GM12801 (cell line): Measurements from ENCODE around the gene OAS2.
A peak's percentile ranks its signal among the peaks of the same experiment; 100 is the strongest.

Experiments
- TF ChIP-seq, protein P1 (sequence below): IDR thresholded peaks from one replicate; pipeline ENCODE4 v1.5.1; 2011; ENCODE audit warnings: control low read depth; ENCODE audit not compliant: insufficient read length; ENCODE audit errors: extremely low read depth

The OAS2 gene

DNA sequence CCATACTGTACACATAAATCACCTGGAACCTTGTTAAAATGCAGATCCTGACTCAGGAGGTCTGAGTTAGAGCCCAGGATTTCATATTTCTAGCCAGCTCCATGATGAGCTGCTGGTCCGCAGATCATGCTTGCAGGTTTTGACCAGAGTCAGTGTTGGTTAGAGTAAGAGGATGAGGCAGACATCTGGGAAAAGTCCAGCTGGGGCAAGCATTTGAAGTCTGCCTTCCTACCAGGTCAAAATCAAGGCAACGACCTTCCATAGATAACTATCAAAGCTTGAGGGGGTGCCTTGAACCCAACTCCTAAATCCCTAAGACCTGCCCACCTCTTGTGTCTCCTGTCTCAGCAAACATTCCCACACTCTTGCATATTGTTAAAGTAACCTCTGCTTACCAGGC, 9.2 kb downstream of the OAS2 start:
- TF ChIP-seq, protein P1, sequence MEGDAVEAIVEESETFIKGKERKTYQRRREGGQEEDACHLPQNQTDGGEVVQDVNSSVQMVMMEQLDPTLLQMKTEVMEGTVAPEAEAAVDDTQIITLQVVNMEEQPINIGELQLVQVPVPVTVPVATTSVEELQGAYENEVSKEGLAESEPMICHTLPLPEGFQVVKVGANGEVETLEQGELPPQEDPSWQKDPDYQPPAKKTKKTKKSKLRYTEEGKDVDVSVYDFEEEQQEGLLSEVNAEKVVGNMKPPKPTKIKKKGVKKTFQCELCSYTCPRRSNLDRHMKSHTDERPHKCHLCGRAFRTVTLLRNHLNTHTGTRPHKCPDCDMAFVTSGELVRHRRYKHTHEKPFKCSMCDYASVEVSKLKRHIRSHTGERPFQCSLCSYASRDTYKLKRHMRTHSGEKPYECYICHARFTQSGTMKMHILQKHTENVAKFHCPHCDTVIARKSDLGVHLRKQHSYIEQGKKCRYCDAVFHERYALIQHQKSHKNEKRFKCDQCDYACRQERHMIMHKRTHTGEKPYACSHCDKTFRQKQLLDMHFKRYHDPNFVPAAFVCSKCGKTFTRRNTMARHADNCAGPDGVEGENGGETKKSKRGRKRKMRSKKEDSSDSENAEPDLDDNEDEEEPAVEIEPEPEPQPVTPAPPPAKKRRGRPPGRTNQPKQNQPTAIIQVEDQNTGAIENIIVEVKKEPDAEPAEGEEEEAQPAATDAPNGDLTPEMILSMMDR = no peak

DNA sequence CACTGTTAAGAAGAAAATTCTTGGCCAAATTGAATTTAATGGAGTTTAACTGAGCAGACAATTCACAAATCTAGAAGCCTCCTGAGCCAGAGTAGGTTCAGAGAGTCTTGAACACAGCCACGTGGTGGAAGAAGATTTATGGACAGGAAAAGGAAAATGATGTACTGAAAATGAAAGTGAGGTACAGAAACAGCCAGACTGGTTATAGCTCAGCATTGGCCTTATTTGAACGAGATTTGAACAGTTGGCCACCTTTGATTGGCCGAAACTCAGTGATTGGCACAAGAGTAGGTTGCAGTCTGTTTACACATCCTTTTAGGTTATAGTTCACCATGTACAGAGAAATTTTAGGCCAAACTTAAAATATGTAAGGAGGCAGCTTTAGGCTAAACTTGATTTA, 9.9 kb downstream of the OAS2 start:
- TF ChIP-seq, protein P1 = no peak

DNA sequence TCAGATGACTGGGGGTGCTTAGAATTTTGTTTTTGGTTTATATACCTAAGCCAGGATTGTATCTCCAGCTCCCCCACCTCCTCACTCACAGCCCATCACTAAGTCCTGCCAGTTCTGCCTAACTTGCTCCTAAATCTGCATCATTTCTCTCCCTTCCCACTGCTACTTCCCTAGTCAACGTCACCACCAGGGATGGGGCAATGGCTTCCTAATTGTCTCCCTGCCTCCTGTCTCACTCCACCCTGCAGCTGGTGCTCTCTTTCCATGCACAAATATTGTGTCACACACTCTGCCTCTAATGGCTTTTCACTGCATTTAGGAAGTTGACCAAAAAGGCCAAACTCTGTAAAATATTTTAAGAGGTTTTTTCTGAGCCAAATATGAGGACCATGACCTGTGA, 11.5 kb downstream of the OAS2 start:
- TF ChIP-seq, protein P1 = no peak

DNA sequence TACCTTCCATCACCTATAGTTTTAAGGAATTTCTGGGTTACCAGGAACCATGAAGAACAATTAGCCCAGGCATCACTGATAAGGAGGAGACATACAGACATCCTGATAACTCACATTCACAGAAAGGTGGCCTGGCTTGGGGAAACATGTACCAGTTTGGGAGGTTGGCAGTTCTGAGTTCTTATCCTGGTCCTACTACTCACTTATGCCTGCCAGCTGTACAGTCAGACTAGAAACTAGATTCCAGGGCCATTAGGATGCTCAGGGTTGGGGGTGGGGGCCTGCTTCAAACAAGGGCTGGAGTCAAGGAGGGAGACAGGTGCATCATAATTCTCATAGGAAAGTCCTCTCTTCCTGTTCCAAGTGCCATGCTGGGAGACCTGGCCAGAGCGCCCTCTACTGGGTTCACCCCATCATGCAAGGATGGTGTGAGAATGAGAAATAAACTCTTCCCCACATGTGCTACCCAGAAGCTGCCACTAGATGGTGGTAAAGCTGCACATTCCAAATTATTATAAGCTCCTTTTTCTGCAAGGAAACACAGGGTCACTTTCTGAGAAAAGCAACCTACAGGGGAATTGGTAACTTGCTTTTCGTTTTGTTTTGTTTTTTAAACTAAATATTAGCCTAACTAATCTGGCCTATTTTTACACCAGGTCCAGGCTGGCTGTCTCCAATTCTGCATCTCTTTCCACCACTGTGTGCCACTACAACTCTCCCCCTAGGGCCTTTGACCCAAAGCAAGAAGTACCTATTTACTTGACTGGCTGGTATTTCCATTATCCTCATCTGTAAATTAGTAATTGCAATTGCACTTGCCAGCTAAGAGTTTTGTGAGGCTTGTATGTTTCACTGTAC, 14.5 kb downstream of the OAS2 start:
- TF ChIP-seq, protein P1 = peak; percentile 73

DNA sequence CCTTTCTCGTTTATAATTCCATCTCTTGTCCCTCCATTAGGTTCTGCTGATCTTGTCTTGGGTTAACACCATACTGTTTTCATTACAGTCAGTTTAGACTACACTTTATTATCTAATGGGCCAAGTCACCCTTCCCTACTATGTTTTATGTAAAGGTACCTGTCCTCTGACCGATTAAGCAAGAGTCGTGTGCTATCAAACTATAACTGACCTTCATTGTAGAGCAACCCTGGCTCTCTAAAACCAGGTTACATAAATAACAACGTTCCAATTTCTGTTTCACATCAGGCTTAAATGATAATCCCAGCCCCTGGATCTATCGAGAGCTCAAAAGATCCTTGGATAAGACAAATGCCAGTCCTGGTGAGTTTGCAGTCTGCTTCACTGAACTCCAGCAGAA, 16.7 kb downstream of the OAS2 start:
- TF ChIP-seq, protein P1 = no peak

DNA sequence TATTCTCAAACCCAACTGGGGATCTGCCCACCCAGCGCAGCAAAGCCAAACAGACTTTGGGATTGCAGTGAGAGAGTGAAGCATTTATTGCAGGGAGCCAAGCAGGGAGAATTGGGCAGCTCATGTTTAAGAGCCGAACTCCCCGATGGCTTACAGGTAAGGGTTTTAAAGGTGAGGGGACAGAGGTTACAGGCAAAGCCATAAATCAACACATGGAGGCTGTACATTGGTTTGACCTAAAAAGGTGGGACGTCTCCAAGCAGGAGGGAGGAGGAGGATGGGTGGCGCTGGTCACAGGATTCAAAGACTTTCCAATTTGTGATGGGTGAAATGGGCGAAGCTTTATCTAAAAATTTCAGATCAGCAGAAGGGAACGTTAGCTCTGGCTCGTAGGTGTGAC, 18.2 kb downstream of the OAS2 start:
- TF ChIP-seq, protein P1 = no peak

DNA sequence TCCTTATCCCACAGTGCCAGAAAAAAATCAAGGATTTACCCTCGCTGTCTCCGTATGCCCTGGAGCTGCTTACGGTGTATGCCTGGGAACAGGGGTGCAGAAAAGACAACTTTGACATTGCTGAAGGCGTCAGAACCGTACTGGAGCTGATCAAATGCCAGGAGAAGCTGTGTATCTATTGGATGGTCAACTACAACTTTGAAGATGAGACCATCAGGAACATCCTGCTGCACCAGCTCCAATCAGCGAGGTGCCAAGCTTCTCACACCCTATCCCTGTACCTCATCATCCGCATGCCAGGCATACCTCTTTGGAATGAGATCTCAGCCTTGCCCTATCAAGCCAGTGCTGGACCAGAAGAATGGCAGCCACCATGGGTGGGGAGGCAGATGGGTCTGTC, 19.2 kb downstream of the OAS2 start:
- TF ChIP-seq, protein P1 = no peak
